IMR-90 (cell line): ENCODE data around the gene LHFPL6. TPM values are rescaled to one million over a fixed set of nuclear protein-coding genes. Genes with fewer than 3 reads are reported as not detected.

Experiments
- ATAC-seq: fragments of 200-7000 bp; cut with Tn5 transposase; 2 replicates; pipeline ENCODE4 v1.9.1; 2020; ENCODE audit warnings: low read depth, mild to moderate bottlenecking, moderate library complexity
- BruUV-seq: library from RNA; stranded (reverse); fragments of 400-500 nt; replicated peaks from 2 replicates; lab custom pipeline; 2021; lab: Mats Ljungman, UMichigan
- CTCF ChIA-PET: fragments of 300-600 bp; formaldehyde crosslinking; extraction: SDS; loops from one replicate; lab custom pipeline; 2021; ENCODE audit warnings: antibody characterized with exemption; lab: Yijun Ruan, JAX
- POLR2A ChIA-PET: fragments of 300-600 bp; sonication (Branson Sonifier 250); formaldehyde crosslinking; loops from one replicate; lab custom pipeline; 2022; ENCODE audit warnings: antibody characterized with exemption; ENCODE audit not compliant: unreplicated experiment; lab: Charles Lee
- DNase-seq: peaks from one replicate; pipeline ENCODE4 v3.0.0; 2013
- H2AFZ ChIP-seq: replicated peaks from 2 replicates; pipeline ENCODE3; 2013; ENCODE audit warnings: low read length, mild to moderate bottlenecking; ENCODE audit not compliant: poor library complexity
- H2AK5ac ChIP-seq: 2 replicates; pipeline ENCODE4 v1.6.1; 2013; ENCODE audit warnings: low read depth, low read length, inconsistent platforms
- H2AK9ac ChIP-seq: replicated peaks from 2 replicates; pipeline ENCODE3; 2013; ENCODE audit warnings: mild to moderate bottlenecking, low read depth, low read length, moderate library complexity; ENCODE audit not compliant: poor library complexity
- H2BK120ac ChIP-seq: 2 replicates; pipeline ENCODE4 v1.6.1; 2013; ENCODE audit warnings: low read depth, low read length, inconsistent platforms
- H2BK15ac ChIP-seq: 3 replicates; pipeline ENCODE4 v1.6.1; 2013; ENCODE audit warnings: low read depth, low read length, inconsistent platforms
- H2BK20ac ChIP-seq: 2 replicates; pipeline ENCODE4 v1.6.1; 2013; ENCODE audit warnings: low read depth, mild to moderate bottlenecking, inconsistent platforms, low read length, moderate library complexity
- H2BK5ac ChIP-seq: 2 replicates; pipeline ENCODE4 v1.6.1; 2013; ENCODE audit warnings: mild to moderate bottlenecking, low read depth, low read length, inconsistent platforms; ENCODE audit not compliant: poor library complexity, severe bottlenecking
- H3K14ac ChIP-seq: replicated peaks from 2 replicates; pipeline ENCODE4 v1.6.1; 2013; ENCODE audit warnings: low read depth, low read length, inconsistent platforms
- H3K18ac ChIP-seq: 2 replicates; pipeline ENCODE4 v1.6.1; 2013; ENCODE audit warnings: low read depth, low read length, control low read depth
- H3K23ac ChIP-seq: 2 replicates; pipeline ENCODE4 v1.6.1; 2013; ENCODE audit warnings: low read depth, low read length, inconsistent platforms
- H3K27ac ChIP-seq: 2 replicates; pipeline ENCODE4 v1.5.1; 2013; ENCODE audit warnings: mild to moderate bottlenecking, control low read depth, low read length; ENCODE audit not compliant: insufficient read depth
- H3K27me3 ChIP-seq: 2 replicates; pipeline ENCODE4 v1.6.1; 2013; ENCODE audit warnings: low read length; ENCODE audit not compliant: control insufficient read depth, insufficient read depth
- H3K36me3 ChIP-seq: 2 replicates; pipeline ENCODE4 v1.6.1; 2013; ENCODE audit warnings: low read length, mixed read lengths; ENCODE audit not compliant: control insufficient read depth, insufficient read depth
- H3K4ac ChIP-seq: 2 replicates; pipeline ENCODE4 v1.6.1; 2013; ENCODE audit warnings: low read depth, low read length, inconsistent platforms
- H3K4me1 ChIP-seq: 2 replicates; pipeline ENCODE4 v1.6.1; 2013; ENCODE audit warnings: low read length, mixed read lengths; ENCODE audit not compliant: control insufficient read depth, insufficient read depth
- H3K4me2 ChIP-seq: 2 replicates; pipeline ENCODE4 v1.6.1; 2013; ENCODE audit warnings: low read depth, mild to moderate bottlenecking, control low read depth, low read length, moderate library complexity
- H3K4me3 ChIP-seq: 2 replicates; pipeline ENCODE4 v1.5.1; 2013; ENCODE audit warnings: low read depth, mild to moderate bottlenecking, control low read depth, low read length, moderate library complexity; ENCODE audit not compliant: insufficient read depth
- H3K56ac ChIP-seq: 2 replicates; pipeline ENCODE4 v1.6.1; 2013; ENCODE audit warnings: low read length, inconsistent platforms; ENCODE audit not compliant: insufficient read depth; ENCODE audit errors: extremely low read depth
- H3K79me1 ChIP-seq, 2 experiments: 2 replicates each; pipeline ENCODE4 v1.6.1; 2013; ENCODE audit warnings: low read length in 2 of 2, inconsistent platforms in 1 of 2, low read depth in 1 of 2
- H3K9ac ChIP-seq: 2 replicates; pipeline ENCODE4 v1.6.1; 2013; ENCODE audit warnings: low read depth, low read length, control low read depth
- H3K9me1 ChIP-seq: 2 replicates; pipeline ENCODE4 v1.6.1; 2013; ENCODE audit warnings: low read length, inconsistent platforms; ENCODE audit not compliant: insufficient read depth
- H3K9me3 ChIP-seq: 2 replicates; pipeline ENCODE4 v1.6.1; 2013; ENCODE audit warnings: low read length; ENCODE audit not compliant: control insufficient read depth, insufficient read depth
- H4K20me1 ChIP-seq: 2 replicates; pipeline ENCODE4 v1.6.1; 2013; ENCODE audit warnings: low read length, inconsistent platforms; ENCODE audit not compliant: insufficient read depth
- H4K5ac ChIP-seq: 2 replicates; pipeline ENCODE4 v1.6.1; 2013; ENCODE audit warnings: mild to moderate bottlenecking, low read depth, low read length, control low read depth
- H4K8ac ChIP-seq, 2 experiments: 2 replicates each; pipeline ENCODE4 v1.6.1; 2013; ENCODE audit warnings: low read depth in 2 of 2, low read length in 2 of 2, control low read depth in 1 of 2, inconsistent platforms in 1 of 2
- H4K91ac ChIP-seq: 2 replicates; pipeline ENCODE4 v1.6.1; 2013; ENCODE audit warnings: low read depth, low read length, inconsistent platforms; ENCODE audit not compliant: insufficient read depth
- CHD1 ChIP-seq: IDR thresholded peaks from 2 replicates; pipeline ENCODE4 v1.6.1; 2012; ENCODE audit warnings: low read depth, low read length, improper control_type of control experiment
- CTCF ChIP-seq: conservative IDR thresholded peaks from 2 replicates; pipeline ENCODE4 v1.5.1; 2012; ENCODE audit warnings: mild to moderate bottlenecking, low read depth, low read length, improper control_type of control experiment
- ELK1 ChIP-seq: fragments of 150-350 bp; IDR thresholded peaks from 2 replicates; pipeline ENCODE4 v1.6.1; 2016; ENCODE audit warnings: low read depth, mild to moderate bottlenecking, low read length, moderate library complexity, borderline replicate concordance
- MAFK ChIP-seq: IDR thresholded peaks from 2 replicates; pipeline ENCODE4 v1.6.1; 2012; ENCODE audit warnings: low read depth, low read length, improper control_type of control experiment
- MAZ ChIP-seq: IDR thresholded peaks from 2 replicates; pipeline ENCODE4 v1.6.1; 2012; ENCODE audit warnings: low read depth, mild to moderate bottlenecking, low read length, improper control_type of control experiment, moderate library complexity, borderline replicate concordance
- MXI1 ChIP-seq: IDR thresholded peaks from 2 replicates; pipeline ENCODE4 v1.6.1; 2012; ENCODE audit warnings: low read depth, mild to moderate bottlenecking, low read length, moderate library complexity, borderline replicate concordance
- NFE2L2 ChIP-seq: fragments of 150-350 bp; IDR thresholded peaks from 2 replicates; pipeline ENCODE4 v1.6.1; 2016; ENCODE audit warnings: low read depth, mild to moderate bottlenecking, low read length
- RAD21 ChIP-seq: IDR thresholded peaks from 2 replicates; pipeline ENCODE4 v1.6.1; 2012; ENCODE audit warnings: low read length, improper control_type of control experiment
- WGBS, 2 experiments: methylation state at CpG; one replicate each; pipeline versions ENCODE4 v1.1.5 to v1.1.7; 2013; ENCODE audit warnings: missing lambda C conversion rate in 2 of 2; ENCODE audit not compliant: insufficient read length in 1 of 2; ENCODE audit errors: extremely low coverage in 2 of 2; 5-methylcytosine and 5-hydroxymethylcytosine counted together
- dilution Hi-C: fragments of 300-500 bp; cut with HindIII; formaldehyde crosslinking; loops from one replicate; pipeline ENCODE4 v1.14.3; 2018; ENCODE audit warnings: low sequenced_read_pairs; ENCODE audit not compliant: unreplicated experiment
- in situ Hi-C: fragments of 300-500 bp; cut with MboI; formaldehyde crosslinking; loops from 3 replicates; pipeline ENCODE4 v1.14.3; 2019; ENCODE audit warnings: low sequenced_read_pairs, inconsistent platforms, mixed read lengths
- intact Hi-C: fragments of 100-400 bp; cut with micrococcal nuclease; formaldehyde crosslinking; loops from 2 replicates; pipeline ENCODE4 v1.10.0; 2022
- polyA plus RNA-seq, 3 experiments: library from polyadenylated mRNA; depleted of rRNA; stranded (reverse); fragments of >200 nt; gene quantifications; 2 replicates each; pipeline ENCODE4 v1.2.3, GENCODE V29; 2012; ENCODE audit warnings: low replicate concordance in 1 of 3
- total RNA-seq: library from RNA; depleted of rRNA; stranded (reverse); fragments of >200 nt; gene quantifications from 2 replicates; pipeline ENCODE4 v1.2.3, GENCODE V29; 2012

The LHFPL6 gene
- total and polyA plus RNA-seq, 2 of the 4 experiments (the other 2 are of a cell fraction): 24.7 to 36.1 TPM

GRCh38 chr13:39432196-39432595, 170.8 kb downstream of the LHFPL6 start:
- Histone ChIP-seq H3K9ac (no peak overlapping the region), H4K8ac (no peak overlapping the region), H2BK120ac (no peak overlapping the region), H3K27me3 (no peaks in the 10 kb centered on the region), H2BK5ac (no peak overlapping the region), H3K4ac (no peak overlapping the region), H3K4me2 (no peak overlapping the region), H4K5ac (no peak overlapping the region), H4K20me1 (no peaks in the 10 kb centered on the region), H3K14ac (no peak overlapping the region), H3K79me1 (no peaks in the 10 kb centered on the region; a peak in 1 of 4 replicates), H2BK15ac (no peak overlapping the region), H3K36me3 (no peaks in the 10 kb centered on the region), H3K27ac (no peak overlapping the region), H3K56ac (no peak overlapping the region), H3K23ac (no peak overlapping the region), H3K9me1 (no peaks in the 10 kb centered on the region), H3K9me3 (no peaks in the 10 kb centered on the region), H3K4me3 (no peak overlapping the region), H4K91ac (no peak overlapping the region), H2BK20ac (no peak overlapping the region), H3K4me1 (no peaks in the 10 kb centered on the region), H3K18ac (no peak overlapping the region), H2AK5ac (no peak overlapping the region), H2AK9ac (no peak overlapping the region), H2AFZ (no peak overlapping the region)
- dilution Hi-C loops (no loop called here), intact Hi-C loops (loop anchor here (1.0 kb wide), 1 partner anchor 41 kb away; no protein-coding TSS in a partner anchor), in situ Hi-C loops (no loop called here)
- no peak for ATAC-seq
- ChIA-PET POLR2A (no interaction called here), CTCF (interaction anchor here (1.4 kb wide), 1 partner anchor 180 kb away, joined by 5 read pairs; no protein-coding TSS in a partner anchor)
- TF ChIP-seq CTCF (no peak), MAZ (no peak), CHD1 (no peak), RAD21 (no peak), MXI1 (no peak), MAFK (no peak), NFE2L2 (no peak), ELK1 (no peak)
- WGBS, 2 experiments: no CpG with 5 or more reads among the region's 1 CpG
- DNase-seq: no peak
- BruUV-seq: no TSS peak
